H1 (cell line): ENCODE results near the gene SMIM13. TPM values are rescaled to one million over a fixed set of nuclear protein-coding genes. Genes with fewer than 3 reads are reported as not detected.
A peak's percentile ranks its signal among the peaks of the same experiment; 100 is the strongest.

Source experiments
- CTCF ChIA-PET: fragments of 300-600 bp; sonication (Branson Sonifier 250); formaldehyde crosslinking; loops from one replicate; lab custom pipeline; 2021; ENCODE audit not compliant: partially characterized antibody; lab: Charles Lee
- POLR2A ChIA-PET: fragments of 300-600 bp; sonication (Branson Sonifier 250); formaldehyde crosslinking; loops from one replicate; lab custom pipeline; 2021; ENCODE audit warnings: inconsistent platforms; ENCODE audit not compliant: partially characterized antibody; lab: Charles Lee
- DNase-seq, 2 experiments: peaks; one replicate each; pipeline versions ENCODE4 v3.0.0 to v3.0.0-alpha.2; 2010 to 2022; ENCODE audit warnings: low spot score in 2 of 2, low read depth in 1 of 2, mixed read lengths in 1 of 2
- FAIRE-seq: peaks from 2 replicates; lab custom pipeline; 2011; peaks lifted over from hg19 to GRCh38; lab: Jason Lieb, UNC
- H2AFZ ChIP-seq: 2 replicates; pipeline ENCODE4 v1.8.1; 2012; ENCODE audit warnings: low read length, inconsistent platforms
- H2AK5ac ChIP-seq: 2 replicates; pipeline ENCODE4 v1.6.1; 2013; ENCODE audit warnings: low read depth, low read length
- H2BK120ac ChIP-seq: replicated peaks from 2 replicates; pipeline ENCODE3; 2013; ENCODE audit warnings: low read depth, low read length, inconsistent platforms
- H2BK12ac ChIP-seq: 2 replicates; pipeline ENCODE4 v1.6.1; 2013; ENCODE audit warnings: low read depth, low read length
- H2BK15ac ChIP-seq: 2 replicates; pipeline ENCODE4 v1.6.1; 2013; ENCODE audit warnings: low read length
- H2BK20ac ChIP-seq: 2 replicates; pipeline ENCODE4 v1.6.1; 2013; ENCODE audit warnings: low read length
- H2BK5ac ChIP-seq: 2 replicates; pipeline ENCODE4 v1.6.1; 2013; ENCODE audit warnings: low read depth, low read length
- H3K14ac ChIP-seq: 2 replicates; pipeline ENCODE4 v1.6.1; 2013; ENCODE audit warnings: inconsistent platforms; ENCODE audit not compliant: insufficient read length
- H3K18ac ChIP-seq: 2 replicates; pipeline ENCODE4 v1.6.1; 2013; ENCODE audit warnings: low read length; ENCODE audit errors: extremely low read depth
- H3K23ac ChIP-seq: 2 replicates; pipeline ENCODE4 v1.6.1; 2013; ENCODE audit warnings: inconsistent platforms; ENCODE audit not compliant: insufficient read length
- H3K23me2 ChIP-seq: 2 replicates; pipeline ENCODE4 v1.6.1; 2013; ENCODE audit warnings: low read depth, low read length
- H3K27ac ChIP-seq: 2 replicates; pipeline ENCODE4 v1.6.1; 2011; ENCODE audit warnings: low read depth, low read length, inconsistent platforms
- H3K27me3 ChIP-seq, 4 experiments: replicated peaks in 1 of 4; 1 replicate in 1 of 4; 2 replicates in 3 of 4; pipeline versions ENCODE4 v1.6.1 to v1.8.1; 2011 to 2013; ENCODE audit warnings: low read length in 3 of 4, mild to moderate bottlenecking in 3 of 4, inconsistent platforms in 2 of 4, mixed read lengths in 2 of 4, moderate library complexity in 1 of 4; ENCODE audit not compliant: control insufficient read depth in 3 of 4, insufficient read depth in 3 of 4; ENCODE audit errors: extremely low read depth in 1 of 4
- H3K36me3 ChIP-seq, 4 experiments: 2 replicates each; pipeline versions ENCODE4 v1.6.1 to v1.8.1; 2011 to 2013; ENCODE audit warnings: mild to moderate bottlenecking in 4 of 4, low read length in 3 of 4, moderate library complexity in 2 of 4, control low read depth in 1 of 4, inconsistent platforms in 1 of 4; ENCODE audit not compliant: insufficient read depth in 4 of 4, control insufficient read depth in 2 of 4
- H3K4ac ChIP-seq: replicated peaks from 2 replicates; pipeline ENCODE3; 2013; ENCODE audit warnings: low read length, low read depth, mixed read lengths, inconsistent platforms; ENCODE audit not compliant: insufficient read length
- H3K4me1 ChIP-seq, 4 experiments: replicated peaks in 1 of 4; 1 replicate in 1 of 4; 2 replicates in 3 of 4; pipeline versions ENCODE4 v1.6.1 to v1.8.1; 2011 to 2013; ENCODE audit warnings: low read length in 3 of 4, inconsistent platforms in 2 of 4, mixed read lengths in 1 of 4; ENCODE audit not compliant: insufficient read depth in 4 of 4, control insufficient read depth in 3 of 4
- H3K4me2 ChIP-seq, 2 experiments: 2 replicates each; pipeline versions ENCODE4 v1.6.1 to v1.8.1; 2011 to 2013; ENCODE audit warnings: low read depth in 2 of 2, low read length in 2 of 2, control low read depth in 1 of 2, inconsistent platforms in 1 of 2, mild to moderate bottlenecking in 1 of 2; ENCODE audit not compliant: insufficient read depth in 1 of 2
- H3K4me3 ChIP-seq, 4 experiments: fragments of 200-600, 300-600 bp in 1 of 4; sonication (generic), shearing (Covaris generic), sonication (Bioruptor Twin) in 1 of 4; 2 replicates each; pipeline versions ENCODE4 v1.5.1 to v1.8.1; 2011 to 2016; ENCODE audit warnings: low read length in 4 of 4, low read depth in 3 of 4, control low read depth in 2 of 4, inconsistent platforms in 2 of 4, mild to moderate bottlenecking in 2 of 4, mixed read lengths in 1 of 4, moderate library complexity in 1 of 4; ENCODE audit not compliant: insufficient read depth in 2 of 4; ENCODE audit errors: extremely low read depth in 1 of 4
- H3K56ac ChIP-seq: replicated peaks from 2 replicates; pipeline ENCODE3; 2013; ENCODE audit warnings: low read depth, mild to moderate bottlenecking, mixed read lengths, low read length, inconsistent platforms; ENCODE audit not compliant: insufficient read length
- H3K79me1 ChIP-seq: 2 replicates; pipeline ENCODE4 v1.6.1; 2013; ENCODE audit warnings: low read depth, low read length, control low read depth
- H3K79me2 ChIP-seq, 2 experiments: 2 replicates each; pipeline versions ENCODE4 v1.6.1 to v1.8.1; 2012 to 2013; ENCODE audit warnings: low read length in 2 of 2, mild to moderate bottlenecking in 2 of 2, inconsistent platforms in 1 of 2; ENCODE audit not compliant: insufficient read depth in 2 of 2, control insufficient read depth in 1 of 2
- H3K9ac ChIP-seq, 4 experiments: replicated peaks in 1 of 4; 1 replicate in 1 of 4; 2 replicates in 3 of 4; pipeline versions ENCODE4 v1.6.1 to v1.8.1; 2011 to 2013; ENCODE audit warnings: low read depth in 3 of 4, low read length in 3 of 4, control low read depth in 2 of 4, mild to moderate bottlenecking in 2 of 4, moderate library complexity in 2 of 4, inconsistent platforms in 1 of 4; ENCODE audit errors: extremely low read depth in 1 of 4
- H3K9me3 ChIP-seq, 2 experiments: 2 replicates each; pipeline versions ENCODE4 v1.6.1 to v1.8.1; 2012 to 2013; ENCODE audit warnings: mild to moderate bottlenecking in 2 of 2, moderate library complexity in 2 of 2, control low read depth in 1 of 2, inconsistent platforms in 1 of 2, low read depth in 1 of 2, low read length in 1 of 2, mixed read lengths in 1 of 2; ENCODE audit not compliant: insufficient read depth in 2 of 2
- H4K20me1 ChIP-seq, 2 experiments: replicated peaks in 1 of 2; 2 replicates each; pipeline versions ENCODE3 to v1.8.1; 2011 to 2013; ENCODE audit warnings: inconsistent platforms in 2 of 2, low read length in 2 of 2, mild to moderate bottlenecking in 1 of 2; ENCODE audit not compliant: insufficient read depth in 2 of 2, control insufficient read depth in 1 of 2
- H4K5ac ChIP-seq: 2 replicates; pipeline ENCODE4 v1.6.1; 2013; ENCODE audit warnings: low read length, low read depth, mixed read lengths, inconsistent platforms; ENCODE audit not compliant: insufficient read length
- H4K8ac ChIP-seq: 2 replicates; pipeline ENCODE4 v1.8.0; 2013; ENCODE audit warnings: mild to moderate bottlenecking, moderate library complexity, low read length, inconsistent platforms; ENCODE audit not compliant: insufficient read depth; ENCODE audit errors: extremely low read depth
- H4K91ac ChIP-seq: replicated peaks from 2 replicates; pipeline ENCODE3; 2013; ENCODE audit warnings: low read length, mixed read lengths, inconsistent platforms; ENCODE audit not compliant: insufficient read length
- POLR2A ChIP-seq, 2 experiments: IDR thresholded peaks; 1 replicate in 1 of 2; 2 replicates in 1 of 2; pipeline ENCODE4 v1.6.1; 2011; ENCODE audit warnings: low read depth in 2 of 2, low read length in 2 of 2, mild to moderate bottlenecking in 2 of 2; ENCODE audit errors: control extremely low read depth in 1 of 2
- RFX5 ChIP-seq: IDR thresholded peaks from 2 replicates; pipeline ENCODE4 v1.6.1; 2011; ENCODE audit warnings: low read depth, low read length, improper control_type of control experiment, borderline replicate concordance
- SRF ChIP-seq: IDR thresholded peaks from 2 replicates; pipeline ENCODE4 v1.6.1; 2011; ENCODE audit warnings: mild to moderate bottlenecking, low read depth, low read length, moderate library complexity
- SUZ12 ChIP-seq: fragments of 200-600 bp; sonication (generic); IDR thresholded peaks from 2 replicates; pipeline ENCODE4 v1.6.1; 2012; ENCODE audit warnings: mild to moderate bottlenecking, inconsistent platforms, low read length, moderate library complexity, mixed read lengths
- YY1 ChIP-seq: IDR thresholded peaks from 2 replicates; pipeline ENCODE4 v1.6.1; 2011; ENCODE audit warnings: low read depth, mild to moderate bottlenecking, low read length
- WGBS, 2 experiments: shearing (Covaris generic) in 1 of 2; methylation state at CpG; one replicate each; pipeline versions ENCODE4 v1.1.6 to v1.1.7; 2013 to 2015; ENCODE audit warnings: low lambda C conversion rate in 2 of 2, mixed read lengths in 2 of 2, inconsistent platforms in 1 of 2, low coverage in 1 of 2, missing lambda C conversion rate in 1 of 2; ENCODE audit not compliant: insufficient replicate concordance in 2 of 2, insufficient coverage in 1 of 2, insufficient read length in 1 of 2; ENCODE audit errors: extremely low coverage in 1 of 2, missing lambda C conversion rate in 1 of 2; 5-methylcytosine and 5-hydroxymethylcytosine counted together
- polyA plus RNA-seq, 7 experiments: library from polyadenylated mRNA; depleted of rRNA in 3 of 7; stranded (reverse) in 5 of 7; unstranded in 2 of 7; fragments of >200 nt in 5 of 7; fragments of 200-250 nt in 2 of 7; gene quantifications; 1 replicate in 5 of 7; 2 replicates in 1 of 7; 4 replicates in 1 of 7; pipeline versions ENCODE4 v1.2.1 to v1.2.3, GENCODE V29; 2011 to 2013; ENCODE audit warnings: missing spikeins in 2 of 7, mixed read lengths in 2 of 7
- total RNA-seq: library from RNA; stranded (reverse); fragmentation: NEBNext Ultra II Directional; extraction: Animal tissue kit (Norgen Biotek cat#: 25700); gene quantifications from 2 replicates; pipeline ENCODE4 v1.2.1, GENCODE V29; 2021

SMIM13 gene
- total and polyA plus RNA-seq, 2 of the 8 experiments (the other 6 are each of a cell fraction or from before 2014, with no cell fraction given): 1.7 to 10.6 TPM

DNA sequence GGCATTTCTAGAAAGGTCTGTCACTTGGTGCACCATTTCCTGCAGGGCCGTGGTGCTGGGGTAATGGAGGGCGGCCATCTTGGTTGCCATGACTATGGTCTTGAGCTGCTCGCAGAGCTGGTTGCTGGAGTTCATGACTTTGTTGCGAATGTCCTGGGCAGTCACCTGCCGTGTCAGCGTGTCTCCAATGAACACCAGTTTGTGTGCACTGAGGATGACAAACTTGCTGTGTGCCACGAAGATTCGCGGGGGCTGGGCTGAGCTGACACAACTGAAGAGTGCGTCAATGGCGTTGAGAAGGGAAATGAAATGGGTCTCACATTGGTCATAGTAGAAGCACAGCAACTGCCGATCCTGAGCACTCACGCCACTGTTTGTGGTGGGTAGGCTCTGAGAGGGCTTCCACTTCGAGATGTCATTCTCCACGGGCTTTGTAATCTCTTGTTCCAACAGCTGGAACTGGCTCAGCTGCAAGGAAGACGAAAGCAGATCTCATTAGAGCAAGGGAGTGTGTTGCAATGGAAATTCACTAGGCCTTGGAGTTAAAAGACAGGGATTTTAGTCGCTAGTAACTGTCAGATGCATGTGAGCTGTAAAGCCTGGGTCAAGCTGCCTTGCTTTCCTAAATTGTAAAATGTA, 91.7 kb downstream of the SMIM13 start:
- Histone ChIP-seq H3K4me1 (no peaks in the 10 kb centered on the region), H2AFZ (no peak overlapping the region), H3K27me3 (no peaks in the 10 kb centered on the region), H2BK5ac (0 out of 2 replicates have a peak overlapping the region, but pooled peaks have one; percentile 18), H3K18ac (no peak overlapping the region), H3K4ac (no peak overlapping the region), H3K79me1 (no peaks in the 10 kb centered on the region), H3K23ac (no peak overlapping the region), H3K56ac (no peak overlapping the region), H3K9ac (no peak overlapping the region), H2BK12ac (0 out of 2 replicates have a peak overlapping the region, but pooled peaks have one; percentile 4), H2BK120ac (no peak overlapping the region), H3K9me3 (peaks cover 0 to 3% of the 10 kb centered on the region in 2 experiments; a peak in 1 of 4 replicates), H3K23me2 (no peaks in the 10 kb centered on the region), H2AK5ac (no peak overlapping the region), H4K91ac (no peak overlapping the region), H2BK20ac (no peak overlapping the region), H3K4me3 (no peak overlapping the region), H3K27ac (no peak overlapping the region), H4K20me1 (no peaks in the 10 kb centered on the region), H3K14ac (no peak overlapping the region), H3K4me2 (no peak overlapping the region), H4K8ac (no peak overlapping the region), H3K36me3 (peaks cover 2 to 8% (median 3%) of the 10 kb centered on the region in 4 experiments; a peak in 6 of 8 replicates), H4K5ac (no peak overlapping the region), H3K79me2 (no peaks in the 10 kb centered on the region), H2BK15ac (no peak overlapping the region)
- no peak for FAIRE-seq
- 94% methylated on average over 17 of the region's 17 CpGs; no CpG with 5 or more reads in 1 of the 2 experiments for WGBS, 2 experiments
- POLR2A ChIA-PET: no interaction called here
- TF ChIP-seq SUZ12 (no peak), SRF (no peak), YY1 (peak; percentile 69), RFX5 (no peak), POLR2A (IDR thresholded peaks at IDR 0.05; ENCODE audit: control extremely low read depth in 1 of 2, low read depth in 2 of 2, low read length in 2 of 2) (no peak)
- no peak for DNase-seq
- CTCF ChIA-PET: interaction anchor here (0.6 to 10.7 kb wide), 5 partner anchors 12 to 311 kb away, joined by 3 to 62 read pairs (median 3); no protein-coding TSS in a partner anchor
